GM19240 (cell line): ENCODE results near the gene ATP6AP1.
"Not testable (repeated sequence)": the region's sequence is repeated elsewhere in the genome, so short reads cannot be mapped to it uniquely, and the experiment has no call there.

Experiments used
- DNase-seq: peaks from one replicate; pipeline ENCODE4 v3.0.0; 2011; ENCODE audit warnings: low spot score; ENCODE audit not compliant: insufficient read length

ATP6AP1 gene

DNA sequence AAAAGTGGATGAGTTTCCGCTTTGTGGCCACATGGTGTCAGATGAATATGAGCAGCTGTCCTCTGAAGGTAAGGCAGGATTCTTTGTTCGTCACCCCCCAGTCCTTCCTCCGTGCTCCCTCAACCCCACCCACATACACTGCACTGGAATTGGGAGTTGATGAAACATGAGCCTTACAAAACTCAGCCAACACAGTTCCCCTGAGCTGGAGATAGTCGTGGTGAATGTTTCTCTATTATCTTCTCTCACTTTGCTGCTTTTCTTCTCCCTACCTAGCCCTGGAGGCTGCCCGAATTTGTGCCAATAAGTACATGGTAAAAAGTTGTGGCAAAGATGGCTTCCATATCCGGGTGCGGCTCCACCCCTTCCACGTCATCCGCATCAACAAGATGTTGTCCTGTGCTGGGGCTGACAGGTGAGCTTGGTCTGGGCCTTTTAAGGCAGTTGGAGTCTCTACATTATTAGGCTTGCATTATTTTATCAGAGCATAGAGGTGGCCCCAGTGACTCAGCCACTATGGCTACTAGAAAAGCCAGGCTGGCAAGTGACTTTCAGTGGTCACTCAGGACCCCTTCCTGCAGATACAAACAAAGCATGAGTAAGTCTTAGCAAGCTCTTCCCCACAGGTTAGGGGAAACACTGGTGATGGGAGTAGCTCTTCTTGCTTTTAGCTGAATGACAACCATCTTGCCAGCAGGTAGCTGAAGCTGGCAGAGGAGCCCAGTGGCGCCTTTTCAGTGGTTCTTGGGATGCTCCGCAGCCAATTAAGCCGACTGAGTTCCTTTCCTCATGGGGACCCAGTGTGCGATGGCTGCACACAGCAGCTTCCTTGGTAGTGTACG lies 28.7 kb upstream of the ATP6AP1 start:
- no peak for DNase-seq

DNA sequence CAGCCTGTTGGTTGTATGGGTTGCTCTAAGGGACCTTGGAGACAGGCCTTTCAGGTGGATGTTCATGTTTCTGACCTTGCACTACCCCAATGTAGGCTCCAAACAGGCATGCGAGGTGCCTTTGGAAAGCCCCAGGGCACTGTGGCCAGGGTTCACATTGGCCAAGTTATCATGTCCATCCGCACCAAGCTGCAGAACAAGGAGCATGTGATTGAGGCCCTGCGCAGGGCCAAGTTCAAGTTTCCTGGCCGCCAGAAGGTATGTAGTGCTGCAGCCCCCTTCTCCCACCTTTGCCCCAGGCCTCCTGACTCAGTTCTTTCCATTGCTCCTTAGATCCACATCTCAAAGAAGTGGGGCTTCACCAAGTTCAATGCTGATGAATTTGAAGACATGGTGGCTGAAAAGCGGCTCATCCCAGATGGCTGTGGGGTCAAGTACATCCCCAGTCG lies 28.1 kb upstream of the ATP6AP1 start:
- DNase-seq, result not testable (repeated sequence)

DNA sequence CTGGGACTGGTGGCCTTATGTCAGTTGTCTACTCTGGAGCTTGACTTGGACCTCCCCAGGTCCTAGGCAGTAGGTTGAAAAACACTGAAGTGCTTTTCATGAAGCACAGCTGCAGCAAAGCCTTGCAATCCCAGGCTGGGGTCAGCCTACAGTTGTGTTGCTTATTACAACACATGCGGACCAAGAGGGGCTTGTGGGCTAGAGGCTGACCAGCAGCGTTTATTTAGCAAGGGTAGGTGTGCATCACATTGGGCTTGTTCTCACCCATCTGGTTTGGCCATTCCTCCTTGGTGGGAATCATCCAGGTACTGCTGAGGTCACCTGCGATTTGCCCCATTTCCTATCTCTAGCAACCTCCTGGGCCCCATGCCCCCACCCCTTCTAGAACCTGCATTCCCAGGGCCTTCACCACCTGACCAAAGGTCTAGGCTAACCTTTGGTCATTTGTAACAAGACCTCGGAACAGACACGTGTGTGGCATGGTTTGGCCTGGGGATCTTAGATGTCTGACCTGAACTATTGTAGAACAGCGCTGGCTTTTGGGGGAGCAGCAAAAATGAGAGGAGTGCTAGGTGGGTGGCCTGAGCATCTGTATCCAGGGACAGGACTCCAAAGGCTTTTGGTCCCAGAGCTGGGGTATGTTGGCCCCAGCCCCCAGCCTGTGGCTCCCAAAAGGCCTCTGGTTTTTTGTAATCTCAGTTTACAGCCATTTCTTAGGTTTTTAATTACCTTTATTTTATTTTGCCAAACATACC lies 27.3 kb upstream of the ATP6AP1 start:
- DNase-seq, result no peak

DNA sequence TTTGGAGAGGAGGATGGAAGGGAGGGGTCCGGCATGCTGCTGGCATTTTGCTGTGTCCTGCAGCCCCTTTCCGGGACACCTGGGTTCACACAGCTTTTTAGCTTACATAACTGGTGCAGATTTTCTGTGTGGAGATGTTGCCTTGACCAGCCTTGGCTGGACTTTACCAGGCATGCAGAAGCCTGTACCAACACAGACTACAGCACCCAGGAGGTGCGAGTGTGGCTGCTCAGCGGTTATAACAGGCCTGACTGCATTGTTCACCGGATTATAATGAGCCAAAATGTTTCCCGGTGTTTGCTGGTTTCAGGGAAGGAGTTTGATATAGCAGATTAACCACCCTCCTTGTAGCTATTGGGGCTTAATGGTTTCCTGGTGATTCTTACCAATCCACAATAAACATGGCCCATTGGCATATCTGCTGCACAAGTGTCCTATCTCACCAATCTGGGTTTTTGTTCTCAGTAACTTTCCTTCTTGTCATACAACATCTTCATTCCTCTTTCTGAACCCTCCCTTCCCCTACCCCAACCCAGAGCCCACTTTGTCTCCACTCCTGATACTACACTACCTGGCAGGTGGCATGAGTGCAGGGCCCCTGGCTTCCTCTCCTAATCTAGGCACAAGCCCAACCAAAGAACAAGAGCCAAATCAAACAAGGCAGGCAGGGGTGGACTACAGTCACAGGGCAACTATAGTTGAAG lies 26.4 kb upstream of the ATP6AP1 start:
- no peak for DNase-seq

- DNase-seq, result no peak
These were observed 25.8 kb upstream of the ATP6AP1 start for GRCh38 chrX:154402622-154403127.

DNA sequence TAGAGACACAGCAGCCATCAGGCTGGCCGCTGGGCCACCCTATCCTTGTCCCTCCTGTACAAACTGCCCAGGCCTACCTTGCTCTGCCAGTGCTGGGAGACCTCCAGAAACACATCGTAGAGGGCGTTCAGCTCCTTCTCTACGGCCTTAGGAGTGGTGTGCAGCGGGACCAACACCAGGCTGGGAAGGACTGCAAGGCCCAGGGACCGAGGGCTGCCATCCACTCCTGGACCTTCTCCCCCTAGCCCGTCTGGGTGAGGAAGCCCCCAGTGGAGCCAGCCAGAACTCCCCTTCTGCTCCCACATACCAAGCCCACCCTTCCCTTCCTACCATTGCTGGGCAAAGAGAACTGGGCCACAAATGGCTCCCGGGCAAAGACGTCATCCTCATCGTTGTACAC lies 25.3 kb upstream of the ATP6AP1 start:
- no peak for DNase-seq

GRCh38 chrX:154403858-154404257 lies 24.6 kb upstream of the ATP6AP1 start:
- no peak for DNase-seq

GRCh38 chrX:154404625-154405192 lies 23.8 kb upstream of the ATP6AP1 start:
- no peak for DNase-seq

DNA sequence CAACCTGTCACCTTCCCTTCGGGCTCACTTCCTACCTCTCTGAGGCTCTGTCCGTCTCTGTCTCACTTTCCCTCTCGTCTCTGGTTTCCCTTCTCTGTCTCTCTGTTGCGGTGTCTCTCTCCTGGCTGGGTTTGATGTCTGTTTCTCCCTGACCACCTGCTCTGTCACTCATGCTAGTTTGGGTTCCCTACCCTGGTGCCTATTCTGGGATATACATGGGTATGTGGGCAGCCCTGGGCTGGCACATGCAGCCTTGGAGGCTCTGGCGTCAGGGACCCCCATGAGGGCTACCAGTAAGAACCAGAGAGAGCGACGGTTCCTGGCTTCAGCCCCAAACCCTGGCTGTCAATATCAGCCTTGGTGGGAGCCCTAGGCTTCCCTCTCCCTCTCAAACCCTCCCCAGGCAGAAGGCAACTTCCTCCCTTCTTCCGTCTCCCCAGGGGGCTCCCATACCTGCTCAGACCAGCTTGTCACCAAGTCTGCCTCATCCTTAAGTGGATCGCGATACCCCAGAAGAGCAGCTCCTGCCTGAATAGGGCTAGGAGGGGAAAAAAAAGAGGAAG lies 19.7 kb upstream of the ATP6AP1 start:
- no peak for DNase-seq

- DNase-seq, result peak; percentile 26
These were observed 19.1 kb upstream of the ATP6AP1 start, which contains the start of gene DNASE1L1 for GRCh38 chrX:154409222-154409871. Gene DNASE1L1, minus strand, starts transcription at chrX:154409254. Its CDS starts 3,686 bp downstream, at chrX:154405568.

GRCh38 chrX:154411981-154412340 lies 16.5 kb upstream of the ATP6AP1 start:
- DNase-seq, result peak; percentile 33

GRCh38 chrX:154412468-154412867 lies 16.0 kb upstream of the ATP6AP1 start:
- no peak for DNase-seq

DNA sequence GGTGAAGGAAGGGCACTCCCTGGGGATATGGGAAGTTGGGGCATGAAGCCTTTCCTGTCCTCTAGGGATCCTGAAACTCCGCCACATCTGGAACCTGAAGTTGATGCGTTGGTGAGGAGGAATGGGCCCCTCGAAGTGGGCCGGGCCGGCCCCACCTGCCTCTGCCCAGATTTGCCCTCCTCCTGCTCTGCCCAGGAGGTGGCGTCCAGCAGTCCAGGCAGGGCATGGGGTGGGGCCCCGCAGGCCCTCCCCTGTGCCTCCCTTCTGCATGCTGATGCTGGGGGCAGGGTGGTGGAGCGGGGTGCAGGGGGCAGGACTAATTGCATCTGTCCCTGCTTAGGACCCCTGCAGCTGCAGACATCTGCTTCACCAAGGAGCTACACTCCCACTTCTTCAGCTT lies 15.3 kb upstream of the ATP6AP1 start:
- DNase-seq, result no peak

GRCh38 chrX:154417157-154417556 lies 11.3 kb upstream of the ATP6AP1 start:
- no peak for DNase-seq

GRCh38 chrX:154419189-154419588 lies 9.3 kb upstream of the ATP6AP1 start:
- DNase-seq, result no peak

DNA sequence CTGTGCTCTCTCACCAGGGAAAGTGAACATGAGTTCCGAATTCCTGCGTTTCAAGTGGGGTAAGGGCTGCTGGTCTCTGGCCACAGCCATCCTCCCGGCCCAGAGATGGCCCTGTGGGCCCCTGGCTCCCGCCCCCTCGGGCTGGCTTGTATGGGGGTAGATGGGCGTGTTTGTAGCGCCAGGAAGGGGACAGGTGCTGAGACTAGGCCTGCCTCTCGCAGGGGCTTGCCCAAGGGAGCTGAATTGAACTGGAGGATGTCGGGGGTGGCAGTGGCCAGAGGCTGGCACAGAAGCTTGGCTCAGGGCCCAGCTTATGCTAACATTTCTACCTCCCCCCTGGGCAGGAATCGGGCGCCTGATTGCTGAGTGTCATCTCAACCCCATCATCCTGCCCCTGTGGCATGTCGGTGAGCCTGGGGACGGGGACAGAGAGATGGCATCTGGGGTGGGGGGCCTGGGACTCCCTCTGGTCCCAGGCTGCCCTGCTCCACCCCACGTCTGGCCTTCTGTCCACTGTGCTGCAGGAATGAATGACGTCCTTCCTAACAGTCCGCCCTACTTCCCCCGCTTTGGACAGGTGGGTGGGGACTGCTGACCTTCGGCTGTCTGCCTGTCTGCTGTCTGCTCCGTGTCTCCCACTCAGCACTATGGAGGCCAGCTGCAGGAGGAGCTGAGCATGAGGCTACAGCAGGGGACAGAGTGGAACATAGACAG lies 8.6 kb upstream of the ATP6AP1 start:
- no peak for DNase-seq

- DNase-seq, result no peak
These were observed 8.1 kb upstream of the ATP6AP1 start for GRCh38 chrX:154420402-154420756.

DNA sequence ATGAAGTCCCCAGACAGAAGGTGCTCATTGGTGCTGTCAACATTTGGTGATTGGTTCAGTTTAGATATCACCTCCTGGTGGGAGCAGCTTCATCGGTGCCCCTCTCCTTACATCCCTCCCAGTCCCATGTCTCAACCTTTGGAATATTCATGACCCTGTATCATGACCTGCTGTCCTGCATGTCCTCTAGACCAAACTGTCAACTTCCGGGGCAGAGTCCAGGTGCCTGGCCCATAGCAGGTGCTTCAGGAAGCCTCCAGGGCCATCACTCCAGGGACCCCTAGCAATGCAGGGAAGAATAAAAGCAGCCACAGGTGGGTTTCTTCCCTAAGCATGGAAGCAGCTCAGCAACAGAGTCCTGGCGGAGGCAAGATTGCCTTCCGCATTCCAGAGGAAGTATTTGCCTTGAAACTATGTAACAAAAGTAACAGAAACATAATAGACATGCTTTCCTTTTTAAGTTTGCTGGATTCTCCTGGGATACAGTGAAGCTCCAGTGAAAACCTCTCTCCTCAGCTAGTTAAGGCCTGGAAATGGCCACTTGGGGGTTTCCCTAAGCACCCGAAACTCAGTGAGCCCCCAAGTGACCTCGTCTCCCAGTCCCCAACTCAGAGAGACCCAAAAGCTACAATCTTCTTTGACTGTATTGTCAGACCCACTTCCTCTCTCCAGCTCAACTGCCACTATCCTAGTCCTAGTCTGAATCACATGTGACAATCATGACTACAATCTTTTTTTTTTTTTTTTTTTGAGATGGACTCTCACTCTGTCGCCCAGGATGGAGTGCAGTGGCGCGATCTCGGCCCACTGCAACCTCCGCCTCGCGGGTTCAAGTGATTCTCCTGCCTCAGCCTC lies 1.3 kb upstream of the ATP6AP1 start:
- no peak for DNase-seq

- DNase-seq, result no peak
These were observed 1.2 kb downstream of the ATP6AP1 start for GRCh38 chrX:154429711-154430110.
